Stimulated activated CD4-positive, alpha-beta T cell treated with anti-CD3 and anti-CD28 coated beads, Interleukin-15, amount 100 ng/mL, for 1 hour (primary cell): ENCODE measurements around the gene SIGLEC7.

Experiments used
- DNase-seq, 2 donors: peaks; one replicate each; pipeline ENCODE4 v3.0.0-alpha.2; 2020; ENCODE audit warnings: low read depth in 1 of 2, low spot score in 1 of 2

Gene SIGLEC7

DNA sequence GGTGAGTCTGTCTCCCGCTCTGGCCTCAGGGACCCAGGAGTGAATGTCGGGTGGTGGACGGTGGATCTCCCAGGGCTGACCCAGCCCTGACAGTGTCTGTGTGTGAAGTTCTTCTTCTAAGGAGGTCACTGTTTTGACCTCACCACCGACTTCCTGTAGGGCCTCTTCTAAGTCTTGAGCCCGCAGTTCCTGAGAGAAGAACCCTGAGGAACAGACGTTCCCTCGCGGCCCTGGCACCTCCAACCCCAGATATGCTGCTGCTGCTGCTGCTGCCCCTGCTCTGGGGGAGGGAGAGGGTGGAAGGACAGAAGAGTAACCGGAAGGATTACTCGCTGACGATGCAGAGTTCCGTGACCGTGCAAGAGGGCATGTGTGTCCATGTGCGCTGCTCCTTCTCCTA lies at the start of gene SIGLEC7:
Gene SIGLEC7, plus strand, starts transcription at position 183 of the 400 bp plus-strand sequence. Its CDS starts 69 bp downstream, at position 252.
- no peak for DNase-seq

DNA sequence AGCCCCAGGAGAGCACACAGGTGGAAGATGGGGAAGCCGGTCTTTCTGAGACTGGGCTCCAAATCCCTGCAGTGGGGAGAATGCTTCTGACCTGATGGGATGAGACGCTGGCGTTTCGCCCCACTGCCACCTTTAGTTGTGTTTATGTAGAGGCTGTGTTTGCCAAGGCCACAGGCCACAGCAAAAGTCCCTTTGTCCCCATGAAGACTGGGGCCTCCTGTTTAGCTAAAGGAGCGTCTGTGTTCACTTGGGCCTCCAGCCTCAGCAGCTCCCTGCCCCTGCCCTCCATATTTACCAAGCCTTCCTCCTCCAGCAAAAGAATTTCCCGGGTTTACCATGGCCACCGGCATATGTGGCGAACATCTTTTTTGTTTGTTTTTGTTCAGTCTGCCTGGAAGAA lies 49.0 kb upstream of the SIGLEC7 start:
- no peak for DNase-seq

DNA sequence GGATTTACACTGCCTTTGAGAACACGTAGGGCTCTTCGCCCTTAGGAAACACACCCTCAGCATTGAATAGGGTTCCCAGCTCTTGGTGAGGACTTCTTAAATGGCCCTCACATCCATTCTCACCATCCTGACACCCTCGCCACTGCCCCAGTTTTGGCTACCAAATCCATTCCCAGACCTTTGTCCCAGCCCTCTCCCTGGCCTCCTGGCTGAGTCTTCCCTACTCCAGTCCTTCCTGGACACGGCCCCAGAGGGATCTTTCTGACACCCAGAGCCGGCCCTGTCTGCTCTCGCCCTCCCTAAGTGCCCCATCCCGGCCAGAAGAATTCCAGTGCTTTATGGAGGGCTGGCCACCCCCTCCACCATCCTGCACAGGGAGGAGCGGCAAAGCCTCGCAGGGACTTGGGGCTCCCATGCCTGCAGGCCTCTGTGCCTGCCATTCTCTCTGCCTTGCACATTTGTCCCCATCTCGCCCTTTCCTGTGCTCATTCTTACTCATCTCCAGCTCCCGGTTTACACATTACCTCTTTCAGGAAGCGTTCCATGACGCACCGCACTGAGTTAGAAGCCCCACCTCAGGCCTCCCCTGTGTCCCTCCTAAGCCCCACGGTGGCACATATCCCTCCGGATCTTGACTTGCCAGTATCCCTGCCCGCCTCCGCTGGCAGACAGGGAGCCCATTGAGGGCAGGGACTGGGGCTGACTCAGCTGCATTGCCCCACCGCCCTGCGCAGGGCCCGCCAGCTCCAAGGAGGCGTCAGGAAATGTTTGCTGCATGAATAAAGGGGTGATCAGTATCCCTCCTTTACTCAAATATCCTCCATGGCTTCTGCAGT lies 48.4 kb upstream of the SIGLEC7 start:
- no peak for DNase-seq

DNA sequence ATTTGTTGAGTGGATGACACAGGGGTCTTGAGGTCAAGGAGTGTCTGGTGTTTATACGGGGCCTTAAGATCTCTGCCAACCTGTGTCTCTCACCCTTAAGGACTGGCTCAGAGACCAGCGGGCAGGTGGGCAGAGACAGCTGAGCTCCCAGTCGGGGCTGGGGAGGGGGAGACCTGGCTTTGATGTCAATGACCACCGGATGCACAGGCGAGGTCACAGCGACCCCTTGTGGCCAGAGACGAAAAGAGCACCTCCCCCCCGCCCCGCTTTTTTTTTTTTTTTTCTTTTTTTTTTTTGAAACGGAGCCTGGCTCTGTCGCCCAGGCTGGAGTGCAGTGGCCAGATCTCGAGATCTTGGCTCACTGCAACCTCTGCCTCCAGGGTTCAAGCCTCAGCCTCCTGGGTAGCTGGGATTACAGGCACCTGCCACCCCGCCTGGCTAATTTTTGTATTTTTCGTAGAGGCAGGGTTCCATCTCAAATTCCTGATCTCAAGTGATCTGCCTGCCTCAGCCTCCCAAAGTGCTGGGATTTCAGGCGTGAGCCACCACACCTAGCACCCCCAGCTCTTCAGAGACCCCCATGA lies 47.3 kb upstream of the SIGLEC7 start:
- DNase-seq, result peak in 1 of 2 donors; percentile 18

DNA sequence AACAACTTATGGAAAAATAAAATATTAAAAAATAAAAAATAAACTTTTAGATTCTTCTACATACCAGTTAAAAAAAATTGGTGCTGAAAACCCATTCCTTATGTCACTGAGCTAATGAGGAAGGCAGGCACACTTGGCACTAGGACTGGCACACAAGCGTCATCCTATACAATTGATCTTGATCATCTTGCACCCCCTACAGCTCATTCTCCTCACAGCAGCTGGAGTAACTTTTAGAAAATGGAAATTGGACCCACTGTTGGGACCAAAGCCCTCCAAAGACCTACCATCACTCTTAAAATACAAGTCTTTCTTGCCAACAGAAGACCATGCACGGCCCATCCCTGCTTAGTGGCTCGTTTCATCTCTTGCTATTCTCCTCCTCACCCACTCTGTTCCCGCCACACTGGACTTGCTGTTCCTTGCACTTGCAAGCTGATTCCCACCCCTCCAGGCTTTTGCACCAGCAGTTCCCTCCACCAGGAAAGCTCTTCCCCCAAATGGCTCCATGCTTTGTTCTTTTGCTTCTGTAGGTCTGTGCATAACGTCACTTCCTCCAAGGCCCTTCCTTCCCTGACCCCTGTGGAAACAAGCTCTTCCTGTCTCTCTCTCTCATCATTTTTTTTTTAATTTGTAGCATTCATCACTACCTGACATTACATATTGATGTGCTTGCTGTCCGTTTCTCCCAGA lies 45.5 kb upstream of the SIGLEC7 start:
- no peak for DNase-seq

DNA sequence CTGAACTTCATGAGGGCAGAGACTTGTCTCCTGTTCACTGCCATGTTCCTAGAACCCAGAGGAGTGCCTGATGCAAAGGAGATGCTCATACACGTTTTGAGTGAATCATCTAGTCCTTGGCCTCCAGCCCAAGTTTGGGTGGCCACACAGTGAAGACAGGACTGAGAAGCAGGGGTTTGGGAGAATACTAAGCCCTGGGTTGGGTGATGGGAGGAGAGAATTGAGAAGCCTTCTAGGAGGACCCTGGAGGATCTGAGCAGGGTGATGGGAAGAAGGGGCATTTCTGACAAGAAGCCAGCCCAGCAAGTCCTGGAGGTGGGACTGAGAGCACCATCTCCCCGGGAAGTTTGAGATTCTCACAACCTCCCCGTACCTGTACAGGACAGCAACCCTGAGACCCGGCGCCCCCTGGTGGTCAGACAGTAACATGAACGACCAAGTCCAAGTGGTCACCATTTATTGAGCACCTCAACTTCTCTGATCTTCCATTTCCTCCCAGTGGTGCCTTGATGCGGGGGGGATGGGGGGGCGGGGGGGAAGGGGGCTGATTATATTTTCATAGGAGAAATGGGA lies 44.8 kb upstream of the SIGLEC7 start:
- peak; percentile 37 to 47 for DNase-seq

DNA sequence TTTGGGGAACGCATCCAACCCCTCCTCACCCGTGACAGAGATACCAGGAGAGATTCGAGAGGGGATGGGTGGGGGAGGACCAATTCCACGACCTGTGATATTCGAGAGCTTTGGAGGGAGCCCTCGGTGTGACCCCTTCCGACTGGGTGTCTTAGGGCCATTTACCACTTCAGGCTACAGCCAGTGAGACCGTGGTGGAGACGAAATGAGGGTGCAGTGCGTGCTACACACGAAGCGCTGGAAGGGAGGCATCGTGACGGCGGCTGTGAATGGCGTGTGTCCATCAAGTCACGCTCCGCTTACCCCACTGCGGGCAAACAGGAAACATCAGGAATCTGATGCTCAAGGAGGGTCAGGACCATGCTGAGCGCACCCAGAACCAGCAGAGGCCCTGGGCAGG lies 44.3 kb upstream of the SIGLEC7 start:
- DNase-seq, result no peak

DNA sequence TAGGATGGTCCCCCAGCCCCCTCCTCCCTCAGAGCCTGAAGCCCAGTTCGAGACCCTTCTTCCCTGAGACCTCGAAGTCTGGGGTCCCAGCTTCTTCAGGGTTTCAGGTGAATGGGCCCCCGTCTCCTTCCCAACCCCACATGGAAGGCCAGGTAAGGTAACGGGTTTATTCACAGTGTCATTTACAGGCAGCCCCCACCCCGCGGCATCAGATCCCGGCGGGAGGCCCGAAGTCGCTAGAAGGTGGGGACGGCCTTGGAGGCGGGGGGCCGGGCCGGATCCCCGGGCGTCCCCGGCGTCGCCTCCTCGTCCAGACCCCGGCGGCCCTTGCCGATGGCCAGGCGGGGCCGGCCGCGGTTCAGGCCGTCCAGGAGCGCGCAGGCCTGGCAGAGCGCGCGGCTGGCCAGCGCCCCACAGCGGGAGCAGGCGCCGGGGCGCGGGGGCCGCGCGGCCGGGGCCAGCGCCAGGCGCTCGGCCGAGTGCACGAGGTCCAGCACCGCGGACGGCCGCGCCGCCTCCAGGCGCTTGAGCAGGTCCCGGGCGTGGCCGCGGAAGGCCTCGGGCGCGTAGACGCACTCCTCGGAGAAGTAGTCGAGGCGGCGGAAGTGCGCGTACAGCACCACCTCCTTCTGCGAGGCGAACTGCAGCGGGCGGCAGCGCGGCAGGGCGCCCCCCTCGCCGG lies 43.6 kb upstream of the SIGLEC7 start:
- DNase-seq, result peak in 1 of 2 donors; percentile 9

DNA sequence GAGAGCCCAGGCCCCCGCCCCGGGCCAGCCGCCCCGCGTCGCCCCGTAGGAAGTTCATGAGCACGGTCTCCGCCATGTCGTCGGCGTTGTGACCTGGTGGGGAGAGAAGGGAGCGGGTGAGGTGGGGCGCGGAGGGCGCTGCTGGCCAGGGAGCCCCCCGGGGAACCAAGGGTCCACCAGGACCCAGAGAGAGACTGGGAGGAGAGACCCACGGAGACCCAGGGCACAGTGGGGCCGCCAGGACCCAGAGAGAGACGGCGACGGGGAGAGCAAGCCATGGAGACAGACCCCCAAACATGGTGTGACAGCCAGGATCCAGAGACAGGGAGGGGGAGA lies 43.1 kb upstream of the SIGLEC7 start:
- no peak for DNase-seq

DNA sequence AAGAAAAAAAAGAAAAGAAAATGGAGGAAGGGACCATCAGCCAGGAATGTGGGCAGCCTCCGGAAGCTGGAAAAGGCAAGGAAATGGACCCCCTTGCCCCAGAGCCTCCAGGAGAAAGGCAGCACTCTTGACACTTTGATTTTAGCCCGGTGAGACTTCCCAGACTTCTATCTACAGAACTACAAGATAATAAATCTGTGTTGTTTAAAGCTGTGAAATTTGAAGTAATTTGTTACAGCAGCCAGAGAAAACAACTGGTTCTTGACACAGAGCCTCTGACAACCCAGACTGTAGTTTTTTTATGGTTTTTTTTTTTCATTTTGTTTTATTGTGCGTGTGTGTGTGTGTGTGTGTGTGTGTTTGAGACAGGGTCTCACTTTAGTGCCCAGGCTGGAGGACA lies 41.5 kb upstream of the SIGLEC7 start:
- no peak for DNase-seq

DNA sequence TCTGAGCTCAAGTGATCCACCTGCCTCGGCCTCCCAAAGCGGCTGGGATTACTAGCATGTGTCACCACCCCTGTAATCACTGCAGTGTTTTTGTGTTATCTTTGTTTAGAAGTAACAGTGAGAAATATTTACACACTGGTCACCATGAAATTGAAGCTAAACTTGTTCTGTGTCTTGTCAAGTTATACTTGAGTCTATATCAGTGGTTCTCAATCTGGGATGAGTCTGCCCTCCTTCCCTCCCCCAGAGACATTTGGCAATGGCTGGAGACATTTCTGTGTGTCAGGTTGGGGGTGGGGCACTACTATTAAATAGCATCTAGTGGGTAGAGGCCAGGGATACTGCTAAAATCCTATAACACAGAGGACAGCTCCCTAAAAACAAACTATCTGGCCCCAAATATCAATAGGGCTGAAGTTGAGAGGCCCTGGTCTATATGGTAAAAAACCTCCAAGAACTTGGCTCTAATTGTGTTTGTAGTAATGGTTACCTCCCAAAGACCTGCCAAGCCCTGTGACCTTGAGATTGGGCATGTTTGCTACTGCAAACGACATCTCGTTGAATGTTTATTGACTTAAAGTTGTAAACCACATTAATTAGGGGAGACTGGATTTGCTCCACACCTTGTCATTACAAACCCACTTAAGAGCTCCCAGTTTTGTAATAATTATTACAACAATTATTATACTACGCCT lies 40.8 kb upstream of the SIGLEC7 start:
- no peak for DNase-seq

DNA sequence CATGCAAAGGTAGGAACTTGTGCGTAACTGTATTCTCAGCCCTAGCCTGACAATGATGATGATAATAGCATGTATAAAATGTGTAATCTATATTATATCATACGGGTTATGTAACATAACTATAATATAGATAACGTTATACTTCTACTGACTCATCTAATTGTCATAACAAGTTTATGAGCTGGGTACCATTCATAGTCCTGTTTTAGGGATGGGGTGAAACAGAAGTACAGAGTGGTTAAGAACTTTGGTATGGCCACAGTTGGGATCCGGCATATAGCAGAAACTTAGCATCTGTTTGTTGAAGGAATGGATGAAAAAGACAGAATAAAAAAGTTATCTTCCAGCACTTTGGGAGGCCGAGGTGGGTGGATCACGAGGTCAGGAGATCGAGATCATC lies 39.1 kb upstream of the SIGLEC7 start:
- no peak for DNase-seq

DNA sequence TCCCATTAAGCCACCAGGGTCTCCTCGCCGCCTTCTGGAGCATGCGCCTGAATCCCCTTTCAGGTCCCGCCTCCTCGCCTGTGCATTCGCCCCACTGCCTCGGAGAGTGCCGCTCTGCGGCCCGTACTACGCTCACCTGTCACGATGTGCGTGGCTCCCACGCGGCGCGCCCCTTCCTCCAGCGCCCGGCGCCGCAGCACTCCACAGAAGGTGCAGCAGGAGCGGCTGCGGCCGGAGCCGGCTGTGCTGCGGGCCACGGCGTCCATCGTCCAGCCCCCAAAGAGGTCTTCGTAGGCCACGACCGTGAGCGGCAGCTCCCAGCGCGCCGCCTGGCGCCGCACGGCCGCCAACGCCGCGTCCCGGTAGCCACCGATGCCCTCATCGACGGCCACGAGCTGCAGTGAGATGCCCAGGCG lies 38.2 kb upstream of the SIGLEC7 start:
- no peak for DNase-seq

DNA sequence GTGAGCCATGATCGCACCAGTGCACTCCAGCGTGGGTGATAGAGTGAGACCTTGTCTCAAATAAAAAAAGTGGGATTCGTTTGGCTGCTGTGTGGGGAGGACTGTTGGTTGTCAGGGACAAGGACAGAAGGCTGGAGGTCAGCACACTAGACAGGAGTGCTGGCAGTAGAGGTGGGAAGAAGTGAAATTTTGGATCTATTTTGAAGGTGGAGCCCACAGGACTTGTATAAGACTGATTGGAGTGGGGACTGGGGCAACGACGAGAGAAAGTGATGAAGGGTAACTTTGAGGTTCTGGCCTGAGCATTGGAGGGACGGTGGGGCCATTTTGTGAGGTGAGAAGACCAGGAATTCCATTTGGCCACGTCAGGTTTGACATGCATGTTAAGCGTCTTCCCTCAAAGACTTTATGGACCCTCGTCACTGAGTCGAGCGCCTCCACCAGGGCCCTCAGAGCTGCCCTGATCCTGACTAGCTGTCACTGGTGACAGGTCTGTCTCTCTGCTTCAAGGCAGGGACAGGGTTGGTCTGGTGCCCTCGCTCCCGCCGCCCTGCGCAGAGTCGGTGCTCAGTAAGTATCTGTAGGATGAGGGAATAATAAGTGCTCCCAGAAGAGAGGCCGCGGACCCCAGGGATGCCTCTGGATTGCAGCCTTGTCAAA lies 34.6 kb upstream of the SIGLEC7 start:
- no peak for DNase-seq

DNA sequence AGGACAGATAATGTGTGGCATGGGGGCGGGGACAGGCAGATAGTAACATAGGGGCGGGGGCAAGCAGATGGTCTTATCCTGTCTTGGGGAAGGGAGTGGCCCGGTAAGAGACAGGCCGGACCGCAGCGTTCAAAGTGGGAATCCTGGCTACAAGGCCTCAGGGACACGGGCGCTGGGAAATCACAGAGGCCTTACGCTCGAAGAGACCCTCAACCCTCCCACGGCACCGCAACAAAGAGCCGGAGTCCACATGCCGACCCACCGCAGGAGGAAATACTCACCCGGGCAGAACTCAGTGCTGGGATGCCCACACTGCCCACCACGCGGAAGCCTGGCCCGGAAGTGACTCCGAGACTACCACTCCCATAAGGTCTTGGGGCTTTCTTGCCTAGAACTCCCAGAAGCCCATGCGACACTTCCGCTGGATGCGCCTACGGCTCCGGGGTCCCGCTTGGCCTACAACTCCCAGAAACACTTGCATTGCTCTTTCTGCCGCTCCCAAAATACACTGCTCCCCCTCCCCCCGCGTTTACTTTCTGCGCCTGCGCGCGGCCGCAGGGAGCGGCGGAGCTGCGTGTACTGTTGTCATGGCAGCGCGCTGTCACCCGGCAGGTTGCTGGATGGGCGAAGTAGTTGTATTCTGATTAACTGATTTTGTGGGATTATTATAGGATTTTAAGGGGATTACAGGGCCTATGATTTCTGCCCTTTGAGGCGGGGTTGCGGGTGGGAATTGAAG lies 33.9 kb upstream of the SIGLEC7 start, which contains the start of gene CTU1:
Gene CTU1, minus strand, starts transcription at position 344 of the 739 bp plus-strand sequence. CDS start 3,840 bp downstream, outside the sequence.
- DNase-seq, result peak; percentile 91 to 98

DNA sequence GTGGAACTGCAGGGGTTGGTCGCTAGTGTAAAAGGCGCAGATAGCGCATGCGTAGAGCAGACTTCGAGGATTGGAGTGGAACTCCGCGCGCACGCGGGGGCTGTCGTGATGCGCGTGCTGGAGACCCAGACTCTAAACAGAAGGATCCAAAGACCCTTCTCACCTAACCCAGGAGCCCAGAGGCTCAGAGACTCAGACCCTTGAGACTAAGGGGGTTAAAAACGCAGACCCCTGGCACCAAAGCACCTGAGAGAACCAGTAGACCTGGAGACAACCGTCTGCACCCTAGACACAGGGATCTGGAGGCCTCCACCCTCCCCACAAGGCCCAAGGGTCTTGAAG lies 33.3 kb upstream of the SIGLEC7 start:
- DNase-seq, result no peak

DNA sequence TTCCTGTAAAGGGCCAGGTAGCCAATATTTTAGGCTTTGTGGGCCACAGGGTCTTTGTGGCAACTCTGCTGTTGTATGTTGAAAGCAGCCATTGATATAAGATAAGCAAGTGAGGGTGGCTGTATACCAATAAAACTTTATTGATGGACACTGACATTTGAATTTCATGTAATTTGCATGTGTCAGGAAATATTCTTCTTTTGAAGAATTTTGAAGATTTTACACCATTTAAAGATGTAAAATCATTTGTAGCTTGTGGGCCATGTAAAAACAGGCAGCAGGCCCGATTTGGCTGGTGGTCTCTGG lies 31.5 kb upstream of the SIGLEC7 start:
- no peak for DNase-seq

DNA sequence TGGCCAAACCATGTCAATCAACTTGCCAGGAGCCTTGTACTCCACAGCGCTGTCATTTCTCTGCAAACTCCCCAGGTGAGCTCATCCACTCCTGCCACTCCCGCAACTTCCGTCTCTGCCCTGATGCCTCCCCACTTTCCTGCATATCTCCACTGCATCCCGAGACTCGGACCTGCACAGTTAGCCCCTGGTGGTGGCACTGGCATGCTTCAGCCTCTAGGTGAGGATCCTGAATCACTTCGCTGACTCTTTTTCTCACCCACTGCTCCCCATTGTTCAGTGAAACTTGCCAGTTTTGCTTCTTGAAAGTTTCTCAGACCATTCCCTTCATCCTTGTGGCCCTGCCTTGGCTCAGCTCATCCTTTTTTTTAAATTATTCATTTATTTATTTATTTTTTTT lies 30.5 kb upstream of the SIGLEC7 start:
- DNase-seq, result no peak

DNA sequence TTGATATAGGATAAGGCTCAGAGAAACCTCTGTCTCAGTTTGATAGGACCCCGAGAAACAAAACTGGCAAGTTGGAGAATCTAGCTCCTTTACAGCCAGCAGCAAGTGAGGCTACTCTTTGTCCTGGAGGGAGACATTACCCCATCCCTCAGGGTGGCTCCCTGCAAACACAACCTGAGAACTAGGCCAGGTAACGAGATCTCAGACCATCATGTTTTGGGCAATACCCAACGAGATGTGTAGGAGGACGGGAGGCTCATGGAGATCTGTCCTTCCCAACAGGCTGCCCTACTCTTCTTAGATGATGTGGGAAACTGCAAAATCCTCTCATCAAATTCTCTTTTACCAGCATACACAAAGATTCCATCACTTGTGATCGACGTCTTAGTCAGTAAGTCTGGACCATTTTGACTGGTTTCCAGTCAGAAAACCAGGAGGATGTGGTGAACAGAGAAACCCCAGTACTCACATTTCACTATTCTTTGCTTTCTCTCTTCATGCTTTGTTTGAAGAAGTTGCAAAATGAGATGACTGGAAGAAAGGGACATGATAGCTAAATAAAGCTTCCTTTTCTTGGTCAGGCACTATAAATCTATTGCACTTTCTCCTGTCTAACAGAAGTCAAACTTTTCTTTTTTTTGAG lies 27.9 kb upstream of the SIGLEC7 start:
- DNase-seq, result no peak
